Liver (tissue), 9 donors: ENCODE data around the gene ANKRD33B. TPM values are rescaled to one million over a fixed set of nuclear protein-coding genes. Genes with fewer than 3 reads are reported as not detected.

Experiments used
- DNase-seq: peaks from one replicate; pipeline ENCODE4 v3.0.0-alpha.2; 2017; ENCODE audit warnings: low spot score
- H3K27ac ChIP-seq, 2 donors: one replicate each; pipeline ENCODE4 v1.7.0; 2013; ENCODE audit warnings: inconsistent platforms in 2 of 2, low read length in 2 of 2, control low read depth in 1 of 2, low read depth in 1 of 2, mild to moderate bottlenecking in 1 of 2
- H3K27me3 ChIP-seq, 4 donors: one replicate each; pipeline versions ENCODE4 v1.6.1 to v1.7.0; 2013; ENCODE audit warnings: low read length in 3 of 4, inconsistent platforms in 1 of 4, mild to moderate bottlenecking in 1 of 4, moderate library complexity in 1 of 4; ENCODE audit not compliant: control insufficient read depth in 4 of 4, insufficient read depth in 4 of 4
- H3K36me3 ChIP-seq, 4 donors: one replicate each; pipeline versions ENCODE4 v1.6.1 to v1.7.0; 2013; ENCODE audit warnings: low read length in 3 of 4, mild to moderate bottlenecking in 3 of 4, low read depth in 1 of 4, moderate library complexity in 1 of 4; ENCODE audit not compliant: control insufficient read depth in 4 of 4, insufficient read depth in 3 of 4
- H3K4me1 ChIP-seq, 4 donors: one replicate each; pipeline versions ENCODE4 v1.6.1 to v1.7.0; 2013; ENCODE audit warnings: low read length in 3 of 4, mild to moderate bottlenecking in 3 of 4, moderate library complexity in 1 of 4; ENCODE audit not compliant: control insufficient read depth in 4 of 4, insufficient read depth in 4 of 4
- H3K4me3 ChIP-seq, 3 donors: one replicate each; pipeline versions ENCODE4 v1.6.1 to v1.7.0; 2013; ENCODE audit warnings: low read length in 3 of 3, control low read depth in 1 of 3, low read depth in 1 of 3, mild to moderate bottlenecking in 1 of 3
- H3K9ac ChIP-seq, 2 donors: one replicate each; pipeline ENCODE4 v1.7.0; 2013; ENCODE audit warnings: low read length in 2 of 2, mild to moderate bottlenecking in 2 of 2, moderate library complexity in 2 of 2, control low read depth in 1 of 2, low read depth in 1 of 2
- H3K9me3 ChIP-seq, 4 donors: one replicate each; pipeline versions ENCODE4 v1.6.1 to v1.7.0; 2013; ENCODE audit warnings: low read length in 3 of 4; ENCODE audit not compliant: control insufficient read depth in 4 of 4
- CTCF ChIP-seq: fragments of 150-350 bp; IDR thresholded peaks from 2 replicates; pipeline ENCODE4 v1.5.1; 2017; ENCODE audit warnings: improper control_type of control experiment, low read depth, low read length; ENCODE audit not compliant: missing input control
- EGR1 ChIP-seq, 2 donors: IDR thresholded peaks; 2 replicates each; pipeline ENCODE4 v1.6.1; 2016 to 2018; ENCODE audit warnings: antibody characterized with exemption in 2 of 2, low read depth in 2 of 2
- FOXA1 ChIP-seq: IDR thresholded peaks from 2 replicates; pipeline ENCODE4 v1.6.1; 2016; ENCODE audit warnings: antibody characterized with exemption
- FOXA2 ChIP-seq: IDR thresholded peaks from 2 replicates; pipeline ENCODE4 v1.6.1; 2016; ENCODE audit warnings: antibody characterized with exemption
- GABPA ChIP-seq, 2 donors: IDR thresholded peaks in 1 of 2; conservative IDR thresholded peaks in 1 of 2; 2 replicates each; pipeline ENCODE4 v1.6.1; 2016; ENCODE audit warnings: antibody characterized with exemption in 2 of 2, mild to moderate bottlenecking in 1 of 2, moderate library complexity in 1 of 2
- HNF4A ChIP-seq, 2 donors: conservative IDR thresholded peaks; 2 replicates each; pipeline ENCODE4 v1.6.1; 2016; ENCODE audit warnings: antibody characterized with exemption in 2 of 2, mild to moderate bottlenecking in 2 of 2
- JUND ChIP-seq, 2 donors: IDR thresholded peaks; 2 replicates each; pipeline ENCODE4 v1.6.1; 2016; ENCODE audit warnings: antibody characterized with exemption in 2 of 2
- MAX ChIP-seq: IDR thresholded peaks from 2 replicates; pipeline ENCODE4 v1.6.1; 2016; ENCODE audit warnings: antibody characterized with exemption
- NR2F2 ChIP-seq: IDR thresholded peaks from 2 replicates; pipeline ENCODE4 v1.6.1; 2016; ENCODE audit warnings: antibody characterized with exemption
- RAD21 ChIP-seq, 2 donors: IDR thresholded peaks; 2 replicates each; pipeline ENCODE4 v1.6.1; 2016; ENCODE audit warnings: antibody characterized with exemption in 2 of 2, mild to moderate bottlenecking in 2 of 2
- REST ChIP-seq: IDR thresholded peaks from 2 replicates; pipeline ENCODE4 v1.6.1; 2016; ENCODE audit warnings: antibody characterized with exemption, mild to moderate bottlenecking
- RXRA ChIP-seq, 2 donors: IDR thresholded peaks; 2 replicates each; pipeline ENCODE4 v1.6.1; 2017 to 2018; ENCODE audit warnings: antibody characterized with exemption in 2 of 2, mild to moderate bottlenecking in 1 of 2
- SP1 ChIP-seq: IDR thresholded peaks from 2 replicates; pipeline ENCODE4 v1.6.1; 2018; ENCODE audit warnings: antibody characterized with exemption, mild to moderate bottlenecking
- YY1 ChIP-seq: IDR thresholded peaks from 2 replicates; pipeline ENCODE4 v1.6.1; 2016; ENCODE audit warnings: antibody characterized with exemption, mild to moderate bottlenecking
- ZBTB33 ChIP-seq: IDR thresholded peaks from 2 replicates; pipeline ENCODE4 v1.6.1; 2016; ENCODE audit warnings: antibody characterized with exemption
- WGBS: extraction: QIAGEN DNeasy Blood & Tissue Kit; methylation state at CpG from one replicate; pipeline ENCODE4 v1.1.7; 2013; 5-methylcytosine and 5-hydroxymethylcytosine counted together
- polyA plus RNA-seq, 2 donors: library from polyadenylated mRNA; stranded (reverse) in 1 of 2; unstranded in 1 of 2; fragments of 200-250 nt in 1 of 2; fragments of >200 nt in 1 of 2; fragmentation: Nextera tagmentation in 1 of 2; extraction: Ambion mirVana in 1 of 2; gene quantifications; one replicate each; pipeline versions ENCODE4 v1.2.1 to v1.2.3, GENCODE V29; 2013 to 2015
- total RNA-seq, 2 donors: library from RNA; depleted of rRNA; stranded (reverse); fragments of >200 nt; gene quantifications; one replicate each; pipeline ENCODE4 v1.2.3, GENCODE V29; 2014
- donor health status: healthy.
- donor health status: healthy.
- donor health status: healthy.
- donor health status: healthy.
- donor health status: healthy.

Gene ANKRD33B
- total and polyA plus RNA-seq, 4 donors = 0.09 to 1.9 (median 0.25) TPM; not detected in 1

- TF ChIP-seq NR2F2 (no peak), RXRA (IDR thresholded peaks at IDR 0.05) (no peak), SP1 (no peak)
Measured at GRCh38 chr5:10635257-10635866, 71.5 kb downstream of the ANKRD33B start (continued).

GRCh38 chr5:10635867-10636350 lies 72.0 kb downstream of the ANKRD33B start:
- TF ChIP-seq JUND (IDR thresholded peaks at IDR 0.05) (no peak), ZBTB33 (no peak), RAD21 (IDR thresholded peaks at IDR 0.05) (no peak), YY1 (no peak), RXRA (IDR thresholded peaks at IDR 0.05) (no peak), SP1 (no peak), HNF4A (conservative IDR thresholded peaks at IDR 0.05) (no peak), FOXA1 (no peak), GABPA (IDR thresholded peaks at IDR 0.05 in 1 of 2, conservative IDR thresholded peaks at IDR 0.05 in 1 of 2) (no peak), MAX (no peak), NR2F2 (no peak)
- DNase-seq = no peak
- H3K9me3 ChIP-seq = peaks cover 0 to 3% (median 0%) of the 10 kb centered on the region in 4 donors
- H3K4me3 ChIP-seq = no peak overlapping the region
- peaks cover 0 to 3% (median 0%) of the 10 kb centered on the region in 4 donors for H3K4me1 ChIP-seq
- H3K27me3 ChIP-seq = no peaks in the 10 kb centered on the region
- no peak overlapping the region for H3K9ac ChIP-seq
- 76% methylated on average over 11 of the region's 11 CpGs for WGBS
- no peak overlapping the region for H3K27ac ChIP-seq
- no peaks in the 10 kb centered on the region for H3K36me3 ChIP-seq

GRCh38 chr5:10636363-10637142 lies 72.7 kb downstream of the ANKRD33B start:
- H3K9me3 ChIP-seq = peaks cover 0 to 3% (median 0%) of the 10 kb centered on the region in 4 donors
- H3K4me3 ChIP-seq = no peak overlapping the region
- no peaks in the 10 kb centered on the region for H3K27me3 ChIP-seq
- WGBS = 77% methylated on average over 15 of the region's 15 CpGs
- TF ChIP-seq HNF4A (conservative IDR thresholded peaks at IDR 0.05) (no peak), SP1 (no peak), REST (no peak), FOXA2 (no peak), MAX (no peak), RAD21 (IDR thresholded peaks at IDR 0.05) (no peak), GABPA (IDR thresholded peaks at IDR 0.05 in 1 of 2, conservative IDR thresholded peaks at IDR 0.05 in 1 of 2) (no peak), CTCF (no peak), NR2F2 (no peak), EGR1 (IDR thresholded peaks at IDR 0.05; ENCODE audit: low read depth in 2 of 2) (no peak)
- no peak overlapping the region for H3K9ac ChIP-seq
- no peak overlapping the region for H3K27ac ChIP-seq
- H3K4me1 ChIP-seq = peaks cover 0 to 3% (median 0%) of the 10 kb centered on the region in 4 donors
- H3K36me3 ChIP-seq = no peaks in the 10 kb centered on the region
- DNase-seq = no peak
